ENCODE measurements around the gene SEZ6L2. TPM values are rescaled to one million over a fixed set of nuclear protein-coding genes. Genes with fewer than 3 reads are reported as not detected.
"Not testable (repeated sequence)": the region's sequence is repeated elsewhere in the genome, so short reads cannot be mapped to it uniquely, and the experiment has no call there.

SEZ6L2 gene
- total RNA-seq, 4 donors from 2014 or later = 0.20 to 1.7 (median 0.56) TPM

- H3K27ac ChIP-seq = no peak overlapping the region
- no peaks in the 10 kb centered on the region for H3K27me3 ChIP-seq
- intact Hi-C loops (cut with DNase I; ENCODE audit: low total_unique reads) (no loop called here), in situ Hi-C loops (cut with MboI; ENCODE audit: low sequenced_read_pairs in 4 of 4) (no loop called here)
- DNase-seq (no peak), ATAC-seq (no peak)
- no peak overlapping the region for H3K4me3 ChIP-seq
- no peaks in the 10 kb centered on the region for H3K4me1 ChIP-seq
- no peaks in the 10 kb centered on the region for H3K9me3 ChIP-seq
- H3K36me3 ChIP-seq = no peaks in the 10 kb centered on the region
- no peak for TF ChIP-seq CTCF (IDR thresholded peaks at IDR 0.05 in 4 of 5, conservative IDR thresholded peaks at IDR 0.05 in 1 of 5)
- TF ChIP-seq POLR2A (IDR thresholded peaks at IDR 0.05) = no peak
Measured at GRCh38 chr16:29912087-29912486, 12.7 kb upstream of the SEZ6L2 start.

- no peaks in the 10 kb centered on the region for H3K9me3 ChIP-seq
- in situ Hi-C loops (cut with MboI; ENCODE audit: low sequenced_read_pairs in 4 of 4) = no loop called here
- H3K27ac ChIP-seq = no peak overlapping the region
- H3K27me3 ChIP-seq = no peaks in the 10 kb centered on the region
- ATAC-seq = no peak
- intact Hi-C loops (cut with DNase I; ENCODE audit: low total_unique reads) = no loop called here
- no peak for DNase-seq
- H3K4me1 ChIP-seq = no peaks in the 10 kb centered on the region
- H3K36me3 ChIP-seq = no peaks in the 10 kb centered on the region
- no peak overlapping the region for H3K4me3 ChIP-seq
- TF ChIP-seq CTCF (IDR thresholded peaks at IDR 0.05 in 4 of 5, conservative IDR thresholded peaks at IDR 0.05 in 1 of 5) (no peak), POLR2A (IDR thresholded peaks at IDR 0.05) (no peak)
Measured at GRCh38 chr16:29911676-29912010, 12.3 kb upstream of the SEZ6L2 start.

GRCh38 chr16:29910819-29911675 lies 11.7 kb upstream of the SEZ6L2 start:
- no peaks in the 10 kb centered on the region for H3K36me3 ChIP-seq
- in situ Hi-C loops (cut with MboI; ENCODE audit: low sequenced_read_pairs in 4 of 4) = no loop called here
- DNase-seq (no peak), ATAC-seq (no peak)
- no peak overlapping the region for H3K4me3 ChIP-seq
- H3K4me1 ChIP-seq = no peaks in the 10 kb centered on the region
- TF ChIP-seq POLR2A (IDR thresholded peaks at IDR 0.05) (no peak), CTCF (IDR thresholded peaks at IDR 0.05 in 4 of 5, conservative IDR thresholded peaks at IDR 0.05 in 1 of 5) (no peak)
- H3K9me3 ChIP-seq = no peaks in the 10 kb centered on the region
- H3K27ac ChIP-seq = no peak overlapping the region
- H3K27me3 ChIP-seq = no peaks in the 10 kb centered on the region
- intact Hi-C loops (cut with DNase I; ENCODE audit: low total_unique reads) = no loop called here

GRCh38 chr16:29909851-29910250 lies 10.5 kb upstream of the SEZ6L2 start:
- ATAC-seq; H3K27ac ChIP-seq; H3K9me3 ChIP-seq; H3K27me3 ChIP-seq; H3K36me3 ChIP-seq; H3K4me3 ChIP-seq; DNase-seq; intact Hi-C loops (cut with DNase I; ENCODE audit: low total_unique reads); in situ Hi-C loops (cut with MboI; ENCODE audit: low sequenced_read_pairs in 4 of 4); H3K4me1 ChIP-seq: not testable (repeated sequence)

- TF ChIP-seq POLR2A (IDR thresholded peaks at IDR 0.05) (no peak), CTCF (IDR thresholded peaks at IDR 0.05 in 4 of 5, conservative IDR thresholded peaks at IDR 0.05 in 1 of 5) (no peak)
- no peaks in the 10 kb centered on the region for H3K4me1 ChIP-seq
- intact Hi-C loops (cut with DNase I; ENCODE audit: low total_unique reads) (no loop called here), in situ Hi-C loops (cut with MboI; ENCODE audit: low sequenced_read_pairs in 4 of 4) (no loop called here)
- H3K27ac ChIP-seq = no peak overlapping the region
- H3K9me3 ChIP-seq = no peaks in the 10 kb centered on the region
- H3K4me3 ChIP-seq = no peak overlapping the region
- DNase-seq = no peak
- ATAC-seq = no peak
- no peaks in the 10 kb centered on the region for H3K36me3 ChIP-seq
- no peaks in the 10 kb centered on the region for H3K27me3 ChIP-seq
Measured at GRCh38 chr16:29909391-29909790, 10.0 kb upstream of the SEZ6L2 start.

All from gastrocnemius medialis (tissue), 4 donors.